ENCODE results near the gene FOLH1.
"Not testable (repeated sequence)": the region's sequence is repeated elsewhere in the genome, so short reads cannot be mapped to it uniquely, and the experiment has no call there.

DNA sequence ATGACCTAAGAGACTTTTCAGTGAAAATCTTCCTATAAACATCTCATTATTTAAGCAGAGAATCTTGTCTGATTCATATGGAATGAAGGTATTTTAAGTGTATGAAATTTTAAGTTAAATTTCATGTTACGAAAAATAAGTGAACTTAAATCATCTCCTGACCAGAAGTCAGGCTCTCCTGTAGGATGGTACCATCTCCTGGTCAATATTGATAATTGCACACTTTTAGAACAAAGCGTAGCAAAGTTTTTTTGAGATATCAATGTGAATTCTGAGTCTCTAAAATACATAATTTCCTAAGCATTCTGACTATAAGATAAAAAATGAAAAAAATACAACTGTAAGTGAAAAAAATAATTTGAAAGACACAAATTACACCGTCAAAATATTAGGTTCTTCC lies 38.8 kb downstream of the FOLH1 start:
- TF ChIP-seq, protein P1, sequence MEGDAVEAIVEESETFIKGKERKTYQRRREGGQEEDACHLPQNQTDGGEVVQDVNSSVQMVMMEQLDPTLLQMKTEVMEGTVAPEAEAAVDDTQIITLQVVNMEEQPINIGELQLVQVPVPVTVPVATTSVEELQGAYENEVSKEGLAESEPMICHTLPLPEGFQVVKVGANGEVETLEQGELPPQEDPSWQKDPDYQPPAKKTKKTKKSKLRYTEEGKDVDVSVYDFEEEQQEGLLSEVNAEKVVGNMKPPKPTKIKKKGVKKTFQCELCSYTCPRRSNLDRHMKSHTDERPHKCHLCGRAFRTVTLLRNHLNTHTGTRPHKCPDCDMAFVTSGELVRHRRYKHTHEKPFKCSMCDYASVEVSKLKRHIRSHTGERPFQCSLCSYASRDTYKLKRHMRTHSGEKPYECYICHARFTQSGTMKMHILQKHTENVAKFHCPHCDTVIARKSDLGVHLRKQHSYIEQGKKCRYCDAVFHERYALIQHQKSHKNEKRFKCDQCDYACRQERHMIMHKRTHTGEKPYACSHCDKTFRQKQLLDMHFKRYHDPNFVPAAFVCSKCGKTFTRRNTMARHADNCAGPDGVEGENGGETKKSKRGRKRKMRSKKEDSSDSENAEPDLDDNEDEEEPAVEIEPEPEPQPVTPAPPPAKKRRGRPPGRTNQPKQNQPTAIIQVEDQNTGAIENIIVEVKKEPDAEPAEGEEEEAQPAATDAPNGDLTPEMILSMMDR (IDR thresholded peaks at IDR 0.05), result not testable (repeated sequence)
- not testable (repeated sequence) for TF ChIP-seq POLR2A (IDR thresholded peaks at IDR 0.05)
